C4-2B (cell line): Measurements from ENCODE around the gene ZDHHC14.

Experiments
- ZFX ChIP-seq: fragments of 450-650 bp; IDR thresholded peaks from 2 replicates; pipeline ENCODE4 v1.6.1; 2017
- TF ChIP-seq, protein P1 (sequence below): fragments of 450-650 bp; conservative IDR thresholded peaks from 2 replicates; pipeline ENCODE4 v1.5.1; 2017; ENCODE audit warnings: mild to moderate bottlenecking

DNA sequence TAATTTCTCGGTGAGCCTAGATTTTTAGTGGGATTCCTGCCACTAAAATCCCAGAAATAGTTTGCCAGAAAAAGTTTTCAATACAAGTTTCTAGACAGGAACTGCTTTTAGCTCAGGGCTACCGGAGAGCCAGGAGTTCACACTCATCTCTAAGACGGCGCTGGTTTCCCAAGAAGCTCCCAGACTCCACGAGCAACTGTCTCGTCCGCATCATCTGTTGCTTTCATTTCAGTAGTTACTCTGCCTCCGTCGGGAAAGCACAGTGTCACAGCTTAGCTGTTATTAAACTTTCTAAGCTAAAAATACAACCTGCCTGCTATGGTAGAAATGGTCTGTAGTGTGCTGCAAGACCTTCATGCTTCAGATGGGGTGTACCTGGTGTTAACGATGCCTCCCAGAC lies 244.8 kb downstream of the ZDHHC14 start:
- TF ChIP-seq, protein P1, sequence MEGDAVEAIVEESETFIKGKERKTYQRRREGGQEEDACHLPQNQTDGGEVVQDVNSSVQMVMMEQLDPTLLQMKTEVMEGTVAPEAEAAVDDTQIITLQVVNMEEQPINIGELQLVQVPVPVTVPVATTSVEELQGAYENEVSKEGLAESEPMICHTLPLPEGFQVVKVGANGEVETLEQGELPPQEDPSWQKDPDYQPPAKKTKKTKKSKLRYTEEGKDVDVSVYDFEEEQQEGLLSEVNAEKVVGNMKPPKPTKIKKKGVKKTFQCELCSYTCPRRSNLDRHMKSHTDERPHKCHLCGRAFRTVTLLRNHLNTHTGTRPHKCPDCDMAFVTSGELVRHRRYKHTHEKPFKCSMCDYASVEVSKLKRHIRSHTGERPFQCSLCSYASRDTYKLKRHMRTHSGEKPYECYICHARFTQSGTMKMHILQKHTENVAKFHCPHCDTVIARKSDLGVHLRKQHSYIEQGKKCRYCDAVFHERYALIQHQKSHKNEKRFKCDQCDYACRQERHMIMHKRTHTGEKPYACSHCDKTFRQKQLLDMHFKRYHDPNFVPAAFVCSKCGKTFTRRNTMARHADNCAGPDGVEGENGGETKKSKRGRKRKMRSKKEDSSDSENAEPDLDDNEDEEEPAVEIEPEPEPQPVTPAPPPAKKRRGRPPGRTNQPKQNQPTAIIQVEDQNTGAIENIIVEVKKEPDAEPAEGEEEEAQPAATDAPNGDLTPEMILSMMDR = no peak
- no peak for TF ChIP-seq ZFX
